GM19099 (cell line): ENCODE measurements around the gene LHB.
"Not testable (repeated sequence)": the region's sequence is repeated elsewhere in the genome, so short reads cannot be mapped to it uniquely, and the experiment has no call there.

Experiments
- POLR2A ChIP-seq: IDR thresholded peaks from 3 replicates; pipeline ENCODE4 v1.6.1; 2011; ENCODE audit warnings: low read depth; ENCODE audit not compliant: insufficient read length; ENCODE audit errors: extremely low read depth

Gene LHB

DNA sequence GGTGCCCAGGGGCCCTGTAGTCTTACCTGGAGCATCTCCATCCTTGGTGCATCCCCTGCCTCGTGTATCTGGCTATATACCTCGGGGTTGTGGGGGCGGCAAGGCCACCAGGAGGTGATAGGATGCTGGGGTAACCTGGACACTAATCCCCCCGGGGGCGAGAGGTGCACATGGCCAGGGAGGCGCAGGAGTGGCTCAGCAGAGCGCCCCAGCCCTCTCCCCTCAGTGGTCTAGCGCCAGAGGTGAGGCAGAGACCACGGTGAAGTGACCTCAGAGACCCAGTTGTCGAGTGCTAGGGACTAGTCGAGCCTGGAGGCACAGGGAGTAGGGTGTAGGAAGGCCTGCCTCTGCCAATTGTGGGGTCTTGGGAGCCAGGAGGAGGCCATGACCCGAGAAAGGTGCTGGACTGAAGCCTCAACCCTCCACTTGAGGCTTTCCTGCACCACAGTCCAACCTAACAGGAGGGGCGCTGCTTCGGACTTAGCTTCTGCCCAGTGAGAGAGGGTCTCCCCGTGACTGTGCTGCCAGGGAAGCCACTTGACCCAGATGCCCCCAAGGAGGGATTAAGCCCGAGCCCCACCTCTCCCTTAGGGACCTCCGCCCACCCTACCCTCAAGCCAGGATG lies at the start of gene LHB:
LHB (minus strand) TSS at position 51 of the 625 bp plus-strand sequence; CDS start at position 41, 10 bp downstream.
- TF ChIP-seq POLR2A: no peak

DNA sequence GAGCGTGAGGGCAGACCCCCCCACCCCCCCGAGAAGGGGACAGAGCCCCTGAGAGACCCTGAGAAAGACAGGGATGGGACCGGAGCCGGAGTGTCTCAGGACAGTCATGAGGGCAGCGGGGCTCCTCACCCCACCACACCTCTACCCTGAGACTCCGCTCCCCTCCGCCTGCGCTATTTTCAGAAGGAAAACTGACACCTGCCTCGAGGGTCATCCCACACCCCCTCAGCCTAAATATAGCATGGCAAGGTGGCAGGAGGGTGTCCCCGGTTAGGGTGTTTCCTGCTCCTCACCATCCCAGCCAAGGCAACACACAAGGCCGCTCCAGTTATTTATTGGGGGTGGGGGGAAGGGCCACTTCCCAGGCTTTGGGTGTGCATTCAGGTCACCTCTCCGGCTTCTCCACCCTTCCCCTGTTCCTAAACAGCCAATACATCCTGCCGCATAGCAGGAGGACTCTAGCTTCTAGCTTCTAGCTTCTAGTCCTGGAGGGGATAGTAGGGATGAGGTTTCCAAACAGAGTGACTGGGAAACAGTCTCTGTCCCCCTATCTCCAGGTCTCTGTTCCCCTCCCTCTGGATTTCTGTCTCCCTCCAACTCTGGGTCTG lies 49.1 kb upstream of the LHB start:
- no peak for TF ChIP-seq POLR2A

GRCh38 chr19:49064768-49065611 lies 48.1 kb upstream of the LHB start, which contains the start of gene NTF4:
TSS of gene NTF4 (minus strand) at chr19:49064818. CDS start at chr19:49061997, 2,821 bp downstream.
- no peak for TF ChIP-seq POLR2A

DNA sequence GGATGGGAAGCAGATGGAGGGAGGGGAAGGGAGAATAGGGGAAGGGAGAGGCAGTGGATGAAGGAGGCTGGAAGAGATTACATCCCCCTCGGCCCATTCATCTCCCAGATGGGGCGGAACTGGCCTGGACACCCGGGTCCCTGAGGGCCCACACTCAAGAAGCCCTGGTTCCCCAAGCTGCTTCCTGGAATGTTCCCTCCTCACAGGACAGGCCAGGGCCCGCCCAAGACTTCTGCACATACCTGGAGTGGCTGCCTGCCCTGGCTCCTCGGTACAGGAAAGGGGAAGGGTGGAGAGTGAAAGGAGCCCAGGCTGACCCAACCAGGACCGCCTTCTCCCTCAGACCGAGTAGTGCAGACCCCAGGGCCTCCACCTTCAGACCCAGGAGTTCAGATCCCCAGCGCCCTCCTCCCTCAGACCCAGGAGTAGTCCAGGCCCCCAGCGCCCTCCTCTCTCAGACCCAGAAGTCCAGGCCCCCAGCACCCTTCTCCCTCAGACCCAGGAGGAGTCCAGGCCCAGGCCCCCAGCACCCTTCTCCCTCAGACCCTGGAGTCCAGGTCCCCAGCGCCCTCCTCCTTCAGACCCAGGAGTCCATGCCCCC lies 47.2 kb upstream of the LHB start:
- TF ChIP-seq POLR2A: no peak

GRCh38 chr19:49061445-49061844 lies 44.6 kb upstream of the LHB start:
- no peak for TF ChIP-seq POLR2A

GRCh38 chr19:49061000-49061399 lies 44.1 kb upstream of the LHB start:
- no peak for TF ChIP-seq POLR2A

DNA sequence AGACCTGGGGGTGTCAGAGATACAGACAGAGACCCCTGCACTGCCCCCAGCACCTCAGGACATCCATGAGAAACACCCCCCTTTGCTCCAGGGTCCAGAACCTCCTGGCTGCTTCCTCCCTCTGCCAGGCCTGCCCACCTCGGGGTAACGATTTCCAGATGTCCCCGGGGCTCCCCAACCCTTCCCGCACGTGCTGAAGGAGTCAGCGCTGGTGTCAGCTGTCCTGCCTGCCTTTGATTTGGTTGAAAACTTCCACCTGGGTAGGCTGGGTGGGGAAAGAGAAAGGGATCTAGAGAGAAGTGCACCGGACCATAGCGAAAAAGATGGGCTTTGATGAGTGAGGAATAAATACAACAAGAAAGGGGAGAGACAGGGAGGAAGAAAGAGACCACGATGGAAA lies 42.2 kb upstream of the LHB start:
- no peak for TF ChIP-seq POLR2A

GRCh38 chr19:49058562-49058961 lies 41.7 kb upstream of the LHB start:
- no peak for TF ChIP-seq POLR2A

DNA sequence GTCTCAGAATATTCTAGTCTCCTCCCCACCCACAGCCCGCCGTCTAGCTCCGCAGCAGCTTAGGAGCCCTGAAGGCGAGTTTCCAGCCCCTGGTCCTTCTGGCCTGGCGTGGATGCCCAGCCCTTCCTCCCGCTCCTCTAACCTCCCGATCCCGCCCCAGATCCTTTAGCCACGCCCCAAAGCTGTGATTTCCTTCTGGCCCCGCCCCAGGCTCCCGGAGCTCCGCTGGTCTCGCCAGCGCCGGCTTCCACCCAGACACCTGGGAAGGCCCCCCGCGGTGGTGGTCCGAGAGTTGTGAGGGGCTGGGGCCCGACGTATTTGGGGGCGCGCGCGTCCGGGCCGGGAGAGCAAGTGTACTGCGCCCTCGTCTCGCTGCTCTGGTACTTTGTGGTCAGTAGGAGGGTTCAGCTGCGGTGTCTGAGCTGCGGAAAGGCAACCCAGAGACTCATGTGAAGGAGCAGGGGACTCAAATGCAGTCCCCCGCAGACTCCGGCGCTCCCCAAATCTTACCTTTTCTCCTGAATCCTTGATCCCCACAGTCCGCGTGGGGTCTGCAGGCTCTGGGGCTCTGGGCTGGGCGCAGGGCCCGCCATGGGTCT lies 40.8 kb upstream of the LHB start, which contains the start of gene CGB7:
CGB7 (minus strand) TSS at position 114 of the 599 bp plus-strand sequence. CDS start 2,374 bp downstream, outside the sequence.
- TF ChIP-seq POLR2A: no peak

- TF ChIP-seq POLR2A: no peak
Observed at GRCh38 chr19:49056101-49056901, 39.4 kb upstream of the LHB start.

DNA sequence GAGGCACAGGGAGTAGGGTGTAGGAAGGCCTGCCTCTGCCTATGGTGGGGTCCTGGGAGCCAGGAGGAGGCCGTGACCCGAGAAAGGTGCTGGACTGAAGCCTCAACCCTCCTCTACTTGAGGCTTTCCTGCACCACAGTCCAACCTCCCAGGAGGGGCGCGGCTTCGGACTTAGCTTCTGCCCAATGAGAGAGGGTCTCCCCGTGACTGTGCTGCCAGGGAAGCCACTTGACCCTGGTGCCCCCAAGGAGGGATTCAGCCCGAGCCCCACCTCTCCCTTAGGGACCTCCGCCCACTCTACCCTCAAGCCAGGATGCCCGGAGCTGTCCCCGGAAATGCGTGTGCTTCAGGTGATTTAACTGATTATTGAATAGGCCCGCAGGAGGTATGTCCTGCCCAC lies 32.1 kb upstream of the LHB start, which contains the start of gene CGB8:
CGB8 (minus strand) TSS at position 101 of the 400 bp plus-strand sequence. CDS start 372 bp downstream, outside the sequence.
- not testable (repeated sequence) for TF ChIP-seq POLR2A

GRCh38 chr19:49043548-49043947 lies 26.7 kb upstream of the LHB start, which contains the start of gene CGB5:
TSS of gene CGB5 (plus strand) at chr19:49043848. CDS start at chr19:49044210, 362 bp downstream.
- TF ChIP-seq POLR2A: not testable (repeated sequence)

DNA sequence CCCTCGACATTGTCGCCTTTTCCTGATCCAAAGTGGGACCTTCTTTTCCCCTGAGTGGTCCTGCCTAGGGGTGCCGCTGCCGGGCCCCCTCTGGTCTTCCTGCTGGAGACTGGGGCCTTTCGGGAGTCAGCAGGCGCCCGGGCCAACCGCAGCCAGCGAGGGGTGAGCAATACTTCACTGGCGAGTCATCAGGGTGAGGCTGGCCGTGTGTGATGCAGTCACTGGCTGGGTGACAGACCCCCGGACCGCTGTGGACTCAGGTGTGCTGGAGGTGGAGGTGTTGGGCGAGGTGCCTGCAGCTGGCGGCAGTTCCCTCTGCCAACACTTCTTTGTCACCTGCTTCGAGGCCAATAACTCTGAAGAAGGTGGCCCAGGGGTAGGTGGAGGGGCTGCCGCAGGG lies 25.3 kb upstream of the LHB start:
- TF ChIP-seq POLR2A: no peak

GRCh38 chr19:49036815-49037214 lies 19.9 kb upstream of the LHB start, which contains the start of gene CGB1:
TSS of gene CGB1 (minus strand) at chr19:49036895. CDS start at chr19:49036711, 184 bp downstream.
- not testable (repeated sequence) for TF ChIP-seq POLR2A
